ENCODE results near the gene OR52K1.
"Not testable (repeated sequence)": the region's sequence is repeated elsewhere in the genome, so short reads cannot be mapped to it uniquely, and the experiment has no call there.

The OR52K1 gene

DNA sequence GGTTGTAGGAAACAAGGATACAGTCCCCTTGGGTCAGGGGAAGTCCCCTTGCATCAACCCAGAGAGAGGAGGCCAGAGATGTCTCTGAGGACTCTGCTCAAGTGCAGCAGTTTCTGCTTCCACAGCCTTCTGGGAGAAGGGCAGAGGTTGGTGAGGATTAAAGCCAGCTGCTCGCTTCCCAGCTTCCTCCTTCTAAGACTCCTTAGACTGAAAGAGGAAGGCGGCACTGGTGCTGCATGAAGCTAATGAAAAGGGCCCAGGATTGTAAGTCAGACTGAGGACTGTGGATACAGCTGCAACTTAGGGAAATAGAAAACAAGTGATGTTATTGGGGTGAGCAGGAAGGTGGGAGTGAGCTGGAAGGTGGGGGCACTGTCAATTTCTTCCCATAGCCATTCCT is at the start of gene OR52K1:
Gene OR52K1, plus strand, starts transcription at position 202 of the 400 bp plus-strand sequence. CDS start 6,255 bp downstream, outside the sequence.
- no peak for DNase-seq

DNA sequence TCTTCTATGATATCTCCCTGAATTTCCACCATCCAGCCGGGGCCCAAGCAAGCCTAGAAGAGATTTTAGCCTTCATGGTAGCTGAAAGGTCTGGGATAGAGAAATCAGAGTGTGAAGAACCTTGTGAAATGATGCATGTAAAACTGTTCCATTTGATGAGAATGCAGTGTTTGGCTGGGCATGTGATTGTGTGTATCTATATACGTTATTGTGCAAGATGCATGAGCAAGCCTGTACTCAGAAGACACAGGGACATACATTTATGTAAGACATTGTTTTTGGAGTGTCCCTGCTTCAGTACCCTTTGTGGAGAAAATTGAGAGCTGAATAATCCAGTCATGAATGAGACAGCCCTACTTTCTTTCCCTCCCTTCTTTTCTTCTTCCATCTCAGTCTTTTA is 48.6 kb upstream of the OR52K1 start:
- no peak for DNase-seq

GRCh38 chr11:4436411-4436810 is 46.0 kb upstream of the OR52K1 start:
- DNase-seq: no peak

DNA sequence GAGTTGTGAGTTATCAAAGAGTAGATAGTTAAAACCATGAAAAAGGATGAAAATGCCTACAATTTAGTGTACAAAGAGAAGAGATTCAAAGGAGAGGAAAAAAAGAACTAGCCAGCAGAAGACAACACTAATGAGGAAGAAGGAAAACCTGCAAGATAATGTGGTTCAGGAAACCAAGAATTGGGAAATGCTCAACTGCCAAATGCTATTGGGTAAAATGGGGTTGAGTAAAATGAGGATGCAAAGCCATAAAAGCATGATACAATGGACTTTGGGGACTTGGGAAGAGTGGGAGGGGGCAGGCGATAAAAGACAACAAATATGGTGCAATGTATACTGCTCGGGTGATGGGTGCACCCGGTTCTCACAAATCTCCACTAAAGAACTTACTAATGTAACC is 40.9 kb upstream of the OR52K1 start:
- DNase-seq: no peak

DNA sequence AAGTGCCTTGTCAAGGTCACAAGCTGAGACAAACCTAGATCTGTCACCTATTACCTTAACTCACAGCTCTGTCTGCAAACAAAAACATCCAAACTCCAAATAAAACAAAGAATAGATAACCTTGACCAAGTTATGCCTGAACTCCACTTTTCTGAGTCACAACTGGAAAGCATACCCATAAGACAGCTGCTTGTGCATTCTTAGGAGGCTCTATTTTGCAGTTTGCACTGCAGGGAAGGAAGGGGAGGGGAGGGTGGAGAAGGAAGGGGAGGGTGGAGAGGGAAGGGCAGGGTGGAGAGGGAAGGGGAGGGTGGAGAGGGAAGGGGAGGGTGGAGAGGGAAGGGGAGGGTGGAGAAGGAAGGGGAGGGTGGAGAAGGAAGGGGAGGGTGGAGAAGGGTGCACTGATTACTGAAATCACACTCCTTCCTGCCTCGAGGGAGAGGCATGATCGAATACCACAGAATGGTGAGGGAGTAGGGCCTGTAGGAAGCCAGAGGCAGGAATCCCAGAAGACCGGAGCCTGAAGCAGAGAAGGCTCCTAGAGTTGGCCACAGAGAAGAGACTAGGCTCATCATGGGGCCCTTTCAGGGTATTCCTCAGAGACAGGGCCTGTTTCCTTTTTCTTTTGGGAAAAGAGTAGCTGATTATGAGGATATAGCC is 39.1 kb upstream of the OR52K1 start:
- DNase-seq: no peak

- DNase-seq: no peak
Measured at GRCh38 chr11:4448995-4449394, 33.5 kb upstream of the OR52K1 start, which contains the start of gene OR52K2. TSS of gene OR52K2 (plus strand) at chr11:4449295. CDS start at chr11:4449340, 45 bp downstream.

DNA sequence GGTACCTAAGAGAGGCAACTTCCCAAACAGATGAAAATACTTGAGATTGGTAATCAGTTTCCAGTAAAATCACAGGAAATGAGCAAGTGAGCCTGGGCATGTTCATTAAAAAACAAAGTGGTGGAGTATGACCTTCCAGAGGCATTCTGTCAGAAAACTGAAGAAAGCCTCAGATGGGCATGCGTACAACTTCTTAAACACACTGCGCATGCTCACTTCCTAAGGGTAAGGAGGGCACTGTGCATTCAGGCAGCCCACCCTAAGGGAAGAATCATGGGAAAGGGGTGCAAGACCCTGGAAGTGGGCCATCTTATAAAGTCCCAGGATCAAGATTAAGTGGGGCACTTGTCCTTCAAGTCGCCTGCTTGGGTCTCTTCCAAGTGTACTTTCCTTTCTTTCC is 29.3 kb upstream of the OR52K1 start:
- no peak for DNase-seq

- DNase-seq: no peak
Measured at GRCh38 chr11:4454021-4454420, 28.4 kb upstream of the OR52K1 start.

- DNase-seq: no peak
Measured at GRCh38 chr11:4455419-4455818, 27.0 kb upstream of the OR52K1 start.

DNA sequence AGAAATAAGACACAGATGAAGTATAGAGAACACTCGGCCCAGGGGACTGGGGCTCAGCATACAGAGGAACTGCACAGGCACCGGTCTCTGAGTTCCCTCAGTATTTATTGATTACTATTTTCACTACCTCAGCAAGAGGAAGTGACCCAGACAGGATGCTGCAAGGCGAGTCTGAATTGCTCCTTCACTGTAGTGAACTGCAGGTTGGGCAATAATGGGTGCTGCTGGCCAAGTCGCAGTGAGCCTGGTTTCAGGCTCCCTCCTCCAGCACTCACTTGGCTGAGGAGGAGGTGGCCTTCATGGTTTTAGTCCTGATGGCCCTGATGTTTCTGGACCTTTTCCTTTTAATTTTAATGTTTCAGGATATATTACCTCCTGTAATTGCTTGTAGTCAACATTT is 22.9 kb upstream of the OR52K1 start:
- DNase-seq: no peak

- no peak for DNase-seq
Measured at GRCh38 chr11:4460151-4460550, 22.3 kb upstream of the OR52K1 start.

GRCh38 chr11:4464216-4465159 is 18.0 kb upstream of the OR52K1 start:
- DNase-seq: no peak

GRCh38 chr11:4465407-4465806 is 17.0 kb upstream of the OR52K1 start:
- DNase-seq: no peak

DNA sequence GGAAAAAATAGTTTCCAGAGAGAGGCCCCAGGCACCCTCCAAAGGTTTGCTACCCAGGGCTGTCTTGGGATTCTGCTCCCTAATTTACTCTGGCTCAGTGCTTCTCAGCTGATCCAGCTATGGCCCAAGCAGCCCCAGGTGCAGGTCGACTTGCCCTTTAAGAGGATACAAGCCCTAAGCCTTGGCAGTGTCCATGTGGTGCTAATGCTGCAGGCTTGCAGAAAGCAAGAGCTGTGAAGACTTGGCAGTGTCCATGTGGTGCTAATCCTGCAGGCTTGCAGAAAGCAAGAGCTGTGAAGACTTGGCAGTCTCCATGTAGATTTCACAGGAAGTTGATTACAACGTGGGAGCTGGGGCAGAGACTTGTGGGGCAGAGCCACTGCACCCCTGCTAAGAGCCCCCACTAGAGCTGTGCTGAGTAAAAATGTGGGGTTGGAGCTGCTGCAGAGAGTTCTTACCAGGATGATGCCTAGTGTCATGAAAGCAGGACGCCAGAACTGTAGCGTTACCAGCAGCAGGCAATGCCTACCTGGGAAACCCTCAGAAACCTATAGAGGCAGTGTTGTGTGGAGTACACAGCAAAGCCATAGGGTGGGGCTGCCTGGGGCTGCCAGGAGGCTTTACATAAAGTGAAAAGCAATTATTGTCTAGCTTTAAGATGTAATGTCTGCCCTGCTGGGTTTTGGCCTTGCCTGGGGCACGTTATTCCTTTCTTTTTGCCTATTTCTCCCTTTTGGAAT is 16.1 kb upstream of the OR52K1 start:
- DNase-seq: no peak

GRCh38 chr11:4466871-4467442 is 15.5 kb upstream of the OR52K1 start:
- DNase-seq: no peak

DNA sequence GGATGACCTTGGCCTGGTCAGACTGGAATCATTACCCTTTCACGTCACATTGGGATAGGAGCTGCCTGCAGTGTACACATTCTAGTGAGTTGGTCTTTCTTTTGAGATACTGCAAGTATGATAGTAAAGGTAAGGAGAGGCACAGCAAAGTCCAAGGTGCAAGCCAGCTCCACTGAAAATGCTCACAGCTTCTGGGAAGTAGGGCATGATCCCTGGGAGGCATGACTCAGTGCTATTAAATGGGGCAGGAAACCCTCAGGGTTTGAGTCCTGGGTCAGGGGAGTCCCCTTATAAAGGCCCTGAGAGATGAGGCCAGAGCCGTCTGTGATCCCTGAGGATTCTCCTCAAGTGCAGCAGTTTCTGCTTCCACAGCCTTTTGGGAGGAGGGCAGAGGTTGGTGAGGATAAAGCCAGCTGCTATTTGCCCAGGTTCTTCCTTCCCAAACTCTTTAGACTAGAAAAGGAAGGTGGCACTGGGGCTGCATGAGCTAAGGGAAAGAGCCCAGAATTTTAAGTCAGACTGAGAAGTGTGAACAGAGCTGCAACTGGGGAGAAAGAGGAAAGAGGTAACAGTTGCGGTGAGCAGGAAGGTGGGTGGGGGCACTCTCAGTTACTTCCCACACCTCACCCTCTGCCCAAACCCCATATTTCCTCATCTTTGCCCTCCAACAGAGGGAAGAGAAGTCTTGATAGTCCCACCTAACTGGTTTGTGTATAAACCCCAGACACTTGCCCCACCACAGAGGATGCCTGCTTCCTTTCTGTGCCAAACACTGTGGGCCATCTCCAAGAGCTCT is 14.4 kb upstream of the OR52K1 start:
- DNase-seq: no peak

- no peak for DNase-seq
Measured at GRCh38 chr11:4479644-4480043, 2.8 kb upstream of the OR52K1 start.

DNA sequence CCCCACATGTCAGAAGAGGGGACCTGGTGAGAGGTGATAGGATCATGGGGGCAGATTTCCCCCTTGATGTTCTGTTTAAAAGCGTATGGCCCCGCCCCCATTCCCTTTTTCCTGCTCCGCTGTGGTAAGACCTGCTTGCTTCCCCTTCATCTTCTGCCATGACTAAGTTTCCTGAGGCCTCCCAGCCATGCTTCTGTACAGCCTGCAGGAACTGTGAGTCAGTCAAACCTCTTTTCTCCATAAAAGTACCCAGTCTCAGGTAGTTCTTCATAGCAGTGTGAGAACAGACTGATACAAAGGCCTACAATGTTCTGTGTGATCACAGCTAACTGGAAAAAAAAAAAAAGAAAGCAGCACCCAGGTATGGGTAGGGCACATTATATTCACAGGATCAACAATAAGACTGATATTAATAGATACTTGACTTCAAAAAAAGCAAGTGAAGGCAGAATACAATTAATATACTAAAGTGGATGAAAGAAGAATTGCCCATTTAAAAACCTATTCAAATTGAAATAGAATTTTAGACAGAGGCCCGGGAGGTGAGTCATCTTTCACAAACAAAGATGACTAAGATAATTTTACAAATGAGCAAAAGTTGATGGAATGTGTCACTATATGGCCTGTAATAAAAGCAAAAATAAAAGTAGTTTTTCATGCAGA is 1.7 kb upstream of the OR52K1 start:
- DNase-seq: no peak

DNA sequence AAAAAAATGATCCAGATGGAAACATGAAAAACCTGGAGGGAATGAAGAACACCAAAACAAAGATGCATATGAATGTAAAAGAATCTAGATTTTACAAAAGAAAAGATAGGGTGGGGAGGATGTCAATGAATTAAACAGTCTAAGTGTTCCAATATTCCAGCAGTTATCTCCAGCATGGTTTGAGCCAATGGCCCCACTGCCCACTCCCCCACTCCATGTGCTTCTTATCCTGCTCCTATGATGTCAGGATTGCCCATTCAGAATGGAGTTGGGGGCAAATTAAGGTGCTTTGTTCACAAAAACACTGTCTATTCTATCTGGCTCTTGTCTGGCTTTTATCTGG is 1.2 kb upstream of the OR52K1 start:
- DNase-seq: no peak

DNA sequence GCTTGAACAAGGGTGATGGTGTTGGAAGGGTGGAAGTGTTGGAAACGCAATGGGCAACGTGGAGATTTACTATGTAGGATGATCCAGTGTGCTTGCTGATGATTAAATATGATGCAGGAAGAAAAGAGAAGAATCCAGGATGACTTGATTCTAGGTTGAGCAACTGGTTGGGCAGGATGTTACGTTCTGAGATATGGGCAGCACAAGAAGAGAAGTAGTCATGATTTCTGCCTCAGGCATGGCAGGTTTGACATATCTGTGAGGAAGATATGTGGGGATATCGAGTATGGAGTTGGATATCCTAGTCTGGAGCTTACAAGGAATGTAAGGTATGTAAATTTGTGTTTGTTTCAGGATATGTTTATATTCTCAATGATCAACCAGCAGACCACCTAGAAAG is 1.9 kb downstream of the OR52K1 start:
- no peak for DNase-seq

DNA sequence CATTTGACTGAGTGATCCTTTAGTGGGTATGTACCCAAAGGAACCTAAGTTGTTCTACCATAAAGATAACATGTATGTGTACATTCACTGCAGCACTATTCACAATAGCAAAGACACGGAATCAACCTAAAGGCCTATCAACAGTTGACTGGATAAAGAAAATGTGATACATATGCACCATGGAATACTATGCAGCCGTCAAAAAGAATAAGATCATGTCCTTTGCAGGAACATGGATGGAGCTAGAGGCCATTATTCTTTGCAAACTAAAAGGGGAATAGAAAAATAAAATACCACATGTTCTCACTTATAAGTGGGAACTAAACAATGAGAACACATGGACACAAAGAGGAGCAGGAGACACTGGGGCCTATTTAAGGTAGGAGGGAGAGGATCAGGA is 9.0 kb downstream of the OR52K1 start:
- DNase-seq: not testable (repeated sequence)
